DMS53 treated with DMSO at 0.1 percent for 48 hours (cell line): ENCODE measurements around the gene LSP1.
A peak's percentile ranks its signal among the peaks of the same experiment; 100 is the strongest.

Source experiments
- DNase-seq: peaks from one replicate; lab custom pipeline; 2025; ENCODE audit not compliant: unreplicated experiment; lab: John Stamatoyannopoulos, UW

The LSP1 gene

GRCh38 chr11:1824221-1825038, 28.5 kb upstream of the LSP1 start:
- no peak for DNase-seq

- DNase-seq: no peak
These were observed 27.7 kb upstream of the LSP1 start for GRCh38 chr11:1825039-1825740.

- no peak for DNase-seq
These were observed 27.0 kb upstream of the LSP1 start for GRCh38 chr11:1825785-1826451.

- DNase-seq: no peak
These were observed 26.3 kb upstream of the LSP1 start for GRCh38 chr11:1826552-1827094.

- DNase-seq: peak; percentile 19
These were observed 25.6 kb upstream of the LSP1 start for GRCh38 chr11:1827095-1827813.

GRCh38 chr11:1827931-1828330, 25.0 kb upstream of the LSP1 start:
- no peak for DNase-seq

GRCh38 chr11:1828542-1828941, 24.3 kb upstream of the LSP1 start:
- no peak for DNase-seq

GRCh38 chr11:1829039-1829820, 23.7 kb upstream of the LSP1 start:
- no peak for DNase-seq

GRCh38 chr11:1830004-1830321, 22.9 kb upstream of the LSP1 start:
- DNase-seq: no peak

GRCh38 chr11:1830322-1831223, 22.3 kb upstream of the LSP1 start:
- peak; percentile 35 for DNase-seq

GRCh38 chr11:1831338-1832210, 21.3 kb upstream of the LSP1 start:
- DNase-seq: no peak

- no peak for DNase-seq
These were observed 20.5 kb upstream of the LSP1 start for GRCh38 chr11:1832211-1832919.

GRCh38 chr11:1832920-1833295, 20.0 kb upstream of the LSP1 start:
- DNase-seq: no peak

GRCh38 chr11:1834062-1834610, 18.7 kb upstream of the LSP1 start:
- peak; percentile 19 for DNase-seq

- no peak for DNase-seq
These were observed 17.9 kb upstream of the LSP1 start, which contains the start of gene SYT8 for GRCh38 chr11:1834779-1835670. SYT8 (plus strand) TSS chr11:1834990; CDS start chr11:1835106, 116 bp downstream.

GRCh38 chr11:1835671-1836010, 17.2 kb upstream of the LSP1 start:
- no peak for DNase-seq
